GM21723 (cell line): ENCODE results near the gene PIAS4.
A peak's percentile ranks its signal among the peaks of the same experiment; 100 is the strongest.
"Not testable (repeated sequence)": the region's sequence is repeated elsewhere in the genome, so short reads cannot be mapped to it uniquely, and the experiment has no call there.

Source experiments
- ATAC-seq: cut with Tn5 transposase; IDR thresholded peaks from one replicate; pipeline ENCODE4 v1.9.1; 2021; ENCODE audit warnings: mild to moderate bottlenecking, moderate library complexity; ENCODE audit not compliant: unreplicated experiment

The PIAS4 gene, protein sequence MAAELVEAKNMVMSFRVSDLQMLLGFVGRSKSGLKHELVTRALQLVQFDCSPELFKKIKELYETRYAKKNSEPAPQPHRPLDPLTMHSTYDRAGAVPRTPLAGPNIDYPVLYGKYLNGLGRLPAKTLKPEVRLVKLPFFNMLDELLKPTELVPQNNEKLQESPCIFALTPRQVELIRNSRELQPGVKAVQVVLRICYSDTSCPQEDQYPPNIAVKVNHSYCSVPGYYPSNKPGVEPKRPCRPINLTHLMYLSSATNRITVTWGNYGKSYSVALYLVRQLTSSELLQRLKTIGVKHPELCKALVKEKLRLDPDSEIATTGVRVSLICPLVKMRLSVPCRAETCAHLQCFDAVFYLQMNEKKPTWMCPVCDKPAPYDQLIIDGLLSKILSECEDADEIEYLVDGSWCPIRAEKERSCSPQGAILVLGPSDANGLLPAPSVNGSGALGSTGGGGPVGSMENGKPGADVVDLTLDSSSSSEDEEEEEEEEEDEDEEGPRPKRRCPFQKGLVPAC

GRCh38 chr19:4007021-4007835 is at the start of gene PIAS4:
PIAS4 (plus strand) TSS chr19:4007736; CDS start chr19:4007761, 25 bp downstream.
- ATAC-seq = peak; percentile 74

GRCh38 chr19:3958836-3959765 is 48.4 kb upstream of the PIAS4 start:
- no peak for ATAC-seq

GRCh38 chr19:3959766-3960131 is 47.8 kb upstream of the PIAS4 start:
- no peak for ATAC-seq

- no peak for ATAC-seq
These were observed 46.5 kb upstream of the PIAS4 start for GRCh38 chr19:3961007-3961406.

- no peak for ATAC-seq
These were observed 43.9 kb upstream of the PIAS4 start for GRCh38 chr19:3963458-3964255.

DNA sequence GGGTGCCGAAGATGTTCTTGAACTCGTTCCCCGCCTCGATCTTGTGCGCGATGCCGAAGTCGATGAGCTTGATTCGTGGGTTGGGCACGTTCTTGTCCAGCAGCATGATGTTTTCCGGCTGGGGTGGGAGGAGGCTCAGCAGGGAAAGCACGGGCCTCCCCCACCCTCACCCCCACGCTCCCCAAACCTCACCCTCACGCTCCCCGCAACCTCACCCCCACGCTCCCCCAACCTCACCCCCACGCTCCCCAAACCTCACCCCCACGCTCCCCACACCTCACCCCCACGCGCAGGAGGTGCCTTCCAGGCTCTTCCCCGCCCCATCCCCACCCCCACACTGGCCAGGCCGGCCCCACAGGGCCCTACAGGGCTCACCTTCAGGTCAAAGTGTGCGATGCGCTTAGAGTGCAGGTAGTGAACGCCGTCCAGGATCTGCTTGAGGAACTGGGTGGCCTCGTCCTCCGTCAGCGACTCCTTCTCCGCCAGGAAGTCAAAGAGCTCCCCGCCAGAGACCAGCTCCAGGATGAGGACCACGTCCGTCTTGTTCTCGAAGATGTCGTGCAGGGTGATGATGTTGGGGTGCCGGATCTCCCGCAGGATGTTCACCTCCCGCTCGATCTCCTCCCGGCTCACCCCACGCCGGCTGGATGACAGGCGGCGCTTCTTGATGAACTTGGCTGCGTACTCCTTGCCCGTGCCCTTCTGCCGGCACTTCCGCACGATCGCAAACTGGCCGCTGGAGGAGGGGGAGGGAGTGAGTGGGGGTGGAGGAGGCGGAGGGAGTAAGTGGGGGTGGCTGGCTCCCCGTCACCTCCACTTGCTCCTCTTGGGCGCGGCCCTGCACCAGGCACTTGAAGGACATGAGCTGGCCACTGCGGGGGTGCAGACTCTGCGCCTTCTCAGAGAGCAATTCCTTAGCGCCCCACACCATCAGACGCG is 43.0 kb upstream of the PIAS4 start:
- no peak for ATAC-seq

- ATAC-seq = no peak
These were observed 41.2 kb upstream of the PIAS4 start for GRCh38 chr19:3966051-3967017.

DNA sequence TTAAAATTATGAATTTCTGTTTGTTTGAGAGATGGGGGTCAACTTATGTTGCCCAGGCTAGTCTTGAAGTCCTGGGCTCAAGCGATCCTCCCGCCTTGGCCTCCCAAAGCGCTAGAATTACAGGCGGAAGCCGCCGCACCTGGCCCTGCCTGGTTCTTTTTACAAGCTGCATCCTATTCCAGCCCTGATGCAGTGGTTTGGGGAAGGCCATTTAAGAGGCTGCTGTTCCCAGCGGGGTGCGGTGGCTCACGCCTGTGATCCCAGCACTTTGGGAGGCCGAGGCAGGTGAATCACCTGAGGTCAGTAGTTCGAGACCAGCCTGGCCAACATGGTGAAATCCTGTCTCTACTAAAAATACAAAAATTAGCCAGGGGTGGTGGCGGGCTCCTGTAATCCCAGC is 39.6 kb upstream of the PIAS4 start:
- ATAC-seq = not testable (repeated sequence)

DNA sequence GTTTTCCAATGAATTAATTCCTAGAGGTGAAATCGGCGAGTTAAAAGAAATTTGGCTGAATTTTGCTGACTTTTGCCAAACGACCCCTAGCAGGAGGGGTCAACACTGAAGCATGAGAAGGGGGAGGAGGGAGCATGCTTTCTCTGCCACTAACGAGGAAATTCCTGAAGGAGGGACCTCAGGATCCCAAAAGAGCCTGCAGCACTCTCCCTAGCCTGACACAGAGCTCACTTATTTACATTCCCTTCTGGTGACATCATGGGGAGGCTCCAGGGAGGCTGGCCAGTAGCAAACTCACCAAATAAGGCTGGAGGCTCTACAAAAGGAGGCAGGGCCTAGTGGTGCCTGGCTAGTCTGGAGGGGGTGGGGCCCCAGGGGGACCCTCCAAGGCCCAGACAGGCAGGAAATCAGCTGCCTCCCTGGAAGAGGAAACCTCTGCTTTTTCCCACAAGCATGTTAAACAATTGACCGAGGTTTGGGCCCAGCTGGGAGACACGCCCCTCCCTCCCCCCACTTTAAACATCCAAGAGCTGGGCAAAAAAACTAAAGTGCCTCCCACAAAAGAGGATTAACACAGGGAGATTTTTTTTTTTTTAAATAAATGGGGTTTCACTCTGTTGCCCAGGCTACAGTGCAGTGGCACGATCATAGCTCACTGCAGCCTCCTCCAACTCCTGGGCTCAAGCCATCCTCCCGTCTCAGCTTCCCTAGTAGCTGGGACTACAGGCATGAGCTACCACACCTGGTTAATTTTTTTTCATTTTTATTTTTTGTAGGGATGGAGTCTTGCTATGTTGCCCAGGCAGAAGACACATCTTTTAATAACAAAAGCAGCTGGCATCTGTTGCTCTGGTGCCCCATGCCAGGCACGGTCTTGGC is 38.7 kb upstream of the PIAS4 start:
- no peak for ATAC-seq

DNA sequence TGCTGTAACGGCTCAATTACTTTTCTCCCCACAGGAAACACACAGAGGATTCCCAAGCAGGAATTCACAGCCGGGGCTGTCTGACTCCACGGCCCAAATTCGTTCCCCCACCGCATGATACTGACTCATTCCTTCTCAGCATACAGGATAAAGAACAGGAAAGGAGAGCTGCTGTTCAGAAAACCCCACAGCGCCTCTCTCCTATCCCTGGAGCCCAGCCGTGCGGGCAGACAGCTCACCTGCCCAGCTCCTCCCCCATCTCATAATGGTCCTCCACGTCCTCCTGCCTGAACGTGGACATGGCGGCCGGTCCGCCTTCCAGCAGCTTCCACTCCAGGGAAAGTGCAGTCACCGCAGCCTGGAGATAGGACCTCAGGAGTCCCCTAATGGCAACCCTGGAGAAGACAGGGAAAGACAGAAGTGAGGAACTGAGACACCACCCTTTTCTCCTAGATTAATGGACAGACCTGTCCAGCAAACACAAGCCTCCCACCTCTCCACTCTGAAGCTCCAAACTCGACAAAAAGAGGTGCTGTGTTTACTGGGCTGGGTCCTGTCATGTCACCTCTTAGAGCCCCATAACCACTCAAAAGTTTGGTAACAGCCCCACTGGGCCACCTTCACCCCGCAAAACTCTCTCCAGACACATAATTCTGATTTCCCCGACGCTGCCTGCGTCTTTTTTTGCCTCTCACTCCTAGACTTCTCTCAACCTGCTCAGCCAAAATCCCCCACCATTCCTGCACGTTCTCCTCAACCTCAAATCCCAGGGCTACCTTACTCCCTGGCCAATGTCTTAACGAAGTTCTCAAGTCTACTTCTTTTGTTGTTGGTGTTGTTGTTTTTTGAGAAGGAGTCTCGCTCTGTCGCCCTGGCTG is 37.9 kb upstream of the PIAS4 start:
- ATAC-seq = no peak

DNA sequence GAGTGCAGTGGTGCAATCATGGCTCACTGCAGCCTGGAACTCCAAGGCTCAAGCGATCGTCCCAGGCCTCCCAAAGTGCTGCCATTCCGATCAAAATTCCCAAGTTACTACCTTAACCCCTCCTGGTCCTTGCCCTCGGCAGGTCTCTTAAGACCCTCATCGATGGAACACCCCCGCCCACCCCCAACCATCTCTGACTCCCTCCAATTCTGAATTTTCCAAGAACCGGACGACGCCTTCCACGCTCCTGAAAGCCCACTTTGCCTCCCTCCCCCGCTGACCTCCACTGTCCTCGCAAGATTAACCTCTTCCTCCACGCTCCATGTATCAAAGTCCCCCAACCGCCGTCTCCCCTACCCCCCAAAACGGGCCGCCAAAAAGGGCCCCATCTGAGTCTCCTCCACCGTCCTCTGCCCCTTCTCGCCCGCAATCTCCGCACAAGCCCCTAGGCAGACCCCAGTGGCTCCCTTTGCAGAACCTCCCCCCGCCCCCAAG is 37.2 kb upstream of the PIAS4 start:
- ATAC-seq = no peak

- peak; percentile 88 for ATAC-seq
These were observed 36.5 kb upstream of the PIAS4 start, which contains the start of gene DAPK3 for GRCh38 chr19:3970808-3971598. DAPK3 (minus strand) TSS chr19:3971099; CDS start chr19:3969735, 1,364 bp downstream.

DNA sequence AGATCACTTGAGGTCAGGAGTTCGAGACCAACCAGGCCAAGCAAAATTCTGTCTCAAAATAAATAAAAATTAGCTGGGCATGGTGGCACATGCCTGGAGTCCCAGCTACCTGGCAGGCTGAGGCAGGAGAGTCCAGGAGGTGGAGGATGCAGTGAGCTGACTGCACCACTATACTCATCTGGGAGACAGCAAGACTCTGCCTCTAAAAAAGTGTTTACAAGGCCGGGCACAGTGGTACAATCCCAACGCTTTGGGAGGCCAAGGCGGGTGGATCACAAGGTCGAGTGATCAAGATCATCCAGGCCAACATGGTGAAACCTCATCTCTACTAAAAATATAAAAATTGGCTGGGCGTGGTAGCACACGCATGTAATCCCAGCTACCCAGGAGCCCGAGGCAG is 32.4 kb upstream of the PIAS4 start:
- ATAC-seq = no peak

DNA sequence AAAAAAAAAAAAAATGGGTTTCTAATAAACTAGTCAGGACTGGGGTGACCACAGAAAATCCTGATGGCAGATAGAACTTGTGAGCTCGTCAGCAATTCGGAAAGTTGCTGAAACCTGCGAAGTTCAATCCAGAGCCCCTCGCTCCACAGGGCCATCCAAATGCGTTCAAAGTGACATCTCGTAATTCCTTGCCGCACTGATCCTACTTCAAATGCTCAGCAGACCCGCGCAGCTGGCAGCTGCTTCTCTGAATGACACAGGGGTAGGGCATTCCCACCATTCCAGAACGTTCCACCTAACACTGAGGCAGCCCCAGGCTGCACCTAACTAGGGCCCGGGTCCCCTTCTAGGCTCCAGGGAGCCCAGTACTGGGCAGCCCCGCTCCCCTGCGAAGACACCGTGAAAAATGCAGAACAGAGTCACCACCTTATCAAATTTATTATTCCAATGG is 31.9 kb upstream of the PIAS4 start:
- no peak for ATAC-seq
